Esophagus squamous epithelium (tissue), 4 donors: Measurements from ENCODE around the gene ZHX3.
A peak's percentile ranks its signal among the peaks of the same experiment; 100 is the strongest.

Experiments used
- POLR2A ChIP-seq, 4 donors: fragments of 450-650 bp; IDR thresholded peaks; one replicate each; pipeline ENCODE4 v1.6.1; 2017; ENCODE audit warnings: antibody characterized with exemption in 4 of 4, mild to moderate bottlenecking in 4 of 4, moderate library complexity in 3 of 4
- TF ChIP-seq, protein P1 (sequence below), 6 experiments: fragments of 450-650 bp in 4 of 6; fragments of 200-600 bp in 2 of 6; sonication (generic) in 2 of 6; IDR thresholded peaks; one replicate each; pipeline ENCODE4 v1.5.1; 2016 to 2019; ENCODE audit warnings: antibody characterized with exemption in 6 of 6, mild to moderate bottlenecking in 4 of 6, moderate library complexity in 4 of 6

DNA sequence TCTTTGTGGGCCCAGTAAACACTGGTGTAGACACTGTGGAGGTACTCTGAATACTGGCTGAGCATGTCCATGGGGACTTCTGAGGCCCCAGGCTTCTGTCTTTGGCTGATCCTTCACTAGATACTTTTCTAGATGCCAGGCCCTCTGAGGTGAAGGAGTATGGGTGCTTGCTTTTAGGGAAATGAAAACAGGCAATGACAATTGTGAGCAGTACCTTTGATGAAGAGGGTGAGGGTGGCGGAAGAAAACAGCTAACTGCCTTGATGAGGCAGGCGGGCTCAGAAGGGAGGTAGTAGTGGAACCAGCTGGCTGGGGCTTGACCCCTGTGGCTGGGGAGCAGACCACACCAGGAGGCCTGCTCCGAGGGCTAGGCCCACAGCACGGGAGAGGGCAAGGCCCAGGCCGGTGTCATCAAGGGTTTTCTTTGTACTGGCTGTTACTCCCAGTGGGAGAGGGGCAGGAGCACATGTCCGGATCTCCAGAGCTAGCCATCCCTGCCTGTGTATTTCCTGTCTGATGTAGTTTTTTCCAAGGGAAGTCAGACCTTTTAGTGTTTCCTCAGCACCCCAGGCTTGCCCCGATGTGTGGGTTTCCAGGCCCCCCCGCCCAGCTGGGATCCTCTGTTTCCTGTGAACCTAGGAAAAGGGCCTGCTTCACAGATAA is 176.2 kb downstream of the ZHX3 start:
- TF ChIP-seq, protein P1, sequence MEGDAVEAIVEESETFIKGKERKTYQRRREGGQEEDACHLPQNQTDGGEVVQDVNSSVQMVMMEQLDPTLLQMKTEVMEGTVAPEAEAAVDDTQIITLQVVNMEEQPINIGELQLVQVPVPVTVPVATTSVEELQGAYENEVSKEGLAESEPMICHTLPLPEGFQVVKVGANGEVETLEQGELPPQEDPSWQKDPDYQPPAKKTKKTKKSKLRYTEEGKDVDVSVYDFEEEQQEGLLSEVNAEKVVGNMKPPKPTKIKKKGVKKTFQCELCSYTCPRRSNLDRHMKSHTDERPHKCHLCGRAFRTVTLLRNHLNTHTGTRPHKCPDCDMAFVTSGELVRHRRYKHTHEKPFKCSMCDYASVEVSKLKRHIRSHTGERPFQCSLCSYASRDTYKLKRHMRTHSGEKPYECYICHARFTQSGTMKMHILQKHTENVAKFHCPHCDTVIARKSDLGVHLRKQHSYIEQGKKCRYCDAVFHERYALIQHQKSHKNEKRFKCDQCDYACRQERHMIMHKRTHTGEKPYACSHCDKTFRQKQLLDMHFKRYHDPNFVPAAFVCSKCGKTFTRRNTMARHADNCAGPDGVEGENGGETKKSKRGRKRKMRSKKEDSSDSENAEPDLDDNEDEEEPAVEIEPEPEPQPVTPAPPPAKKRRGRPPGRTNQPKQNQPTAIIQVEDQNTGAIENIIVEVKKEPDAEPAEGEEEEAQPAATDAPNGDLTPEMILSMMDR (IDR thresholded peaks at IDR 0.05) = no peak
- TF ChIP-seq POLR2A (IDR thresholded peaks at IDR 0.05) = peak in 1 of 4 donors; percentile 14
